H9 (cell line): ENCODE data around the gene CDH13. TPM values are rescaled to one million over a fixed set of nuclear protein-coding genes. Genes with fewer than 3 reads are reported as not detected.

Experiments
- DNase-seq: peaks from one replicate; pipeline ENCODE4 v3.0.0-alpha.2; 2017
- H2AFZ ChIP-seq: one replicate; pipeline ENCODE4 v1.6.1; 2013; ENCODE audit warnings: mild to moderate bottlenecking, low read length, control low read depth, moderate library complexity
- H2AK5ac ChIP-seq: 2 replicates; pipeline ENCODE4 v1.6.1; 2013; ENCODE audit warnings: low read length, control low read depth, mixed read lengths; ENCODE audit not compliant: insufficient read length
- H2BK120ac ChIP-seq: one replicate; pipeline ENCODE4 v1.6.1; 2013; ENCODE audit warnings: low read depth, mild to moderate bottlenecking, low read length, control low read depth, inconsistent platforms; ENCODE audit not compliant: poor library complexity, severe bottlenecking
- H2BK12ac ChIP-seq: 2 replicates; pipeline ENCODE4 v1.6.1; 2013; ENCODE audit warnings: low read length, control low read depth, mixed read lengths, low read depth; ENCODE audit not compliant: insufficient read length
- H2BK15ac ChIP-seq: 2 replicates; pipeline ENCODE4 v1.6.1; 2013; ENCODE audit warnings: low read depth, low read length, control low read depth
- H2BK20ac ChIP-seq: one replicate; pipeline ENCODE4 v1.6.1; 2013; ENCODE audit warnings: low read depth, mild to moderate bottlenecking, low read length, control low read depth, inconsistent platforms; ENCODE audit not compliant: poor library complexity, severe bottlenecking
- H2BK5ac ChIP-seq: 2 replicates; pipeline ENCODE4 v1.6.1; 2013; ENCODE audit warnings: low read length, control low read depth, mixed read lengths; ENCODE audit not compliant: insufficient read length
- H3K14ac ChIP-seq: 2 replicates; pipeline ENCODE4 v1.6.1; 2013; ENCODE audit warnings: low read length, control low read depth; ENCODE audit not compliant: insufficient read depth
- H3K18ac ChIP-seq: 2 replicates; pipeline ENCODE4 v1.6.1; 2013; ENCODE audit warnings: low read depth, mild to moderate bottlenecking, mixed read lengths, low read length, control low read depth; ENCODE audit not compliant: insufficient read length
- H3K23ac ChIP-seq: 2 replicates; pipeline ENCODE4 v1.6.1; 2013; ENCODE audit warnings: low read length, control low read depth, mixed read lengths, low read depth; ENCODE audit not compliant: insufficient read length
- H3K23me2 ChIP-seq: 2 replicates; pipeline ENCODE4 v1.6.1; 2013; ENCODE audit warnings: low read depth, mild to moderate bottlenecking, mixed read lengths, low read length, control low read depth; ENCODE audit not compliant: insufficient read length, poor library complexity, severe bottlenecking
- H3K27ac ChIP-seq: 2 replicates; pipeline ENCODE4 v1.5.1; 2013; ENCODE audit warnings: low read length, control low read depth, mixed read lengths, low read depth; ENCODE audit not compliant: insufficient read length
- H3K27me3 ChIP-seq: 2 replicates; pipeline ENCODE4 v1.6.1; 2013; ENCODE audit warnings: low read length, control low read depth, inconsistent platforms; ENCODE audit not compliant: insufficient read depth
- H3K4ac ChIP-seq: 2 replicates; pipeline ENCODE4 v1.6.1; 2013; ENCODE audit warnings: low read depth, mild to moderate bottlenecking, control low read depth, inconsistent platforms, low read length, moderate library complexity
- H3K4me1 ChIP-seq: 2 replicates; pipeline ENCODE4 v1.6.1; 2013; ENCODE audit warnings: low read length, control low read depth, inconsistent platforms; ENCODE audit not compliant: insufficient read depth
- H3K4me2 ChIP-seq: 2 replicates; pipeline ENCODE4 v1.6.1; 2013; ENCODE audit warnings: low read length, control low read depth, mixed read lengths; ENCODE audit not compliant: insufficient read length, insufficient read depth
- H3K56ac ChIP-seq: 2 replicates; pipeline ENCODE4 v1.6.1; 2013; ENCODE audit warnings: low read depth, mild to moderate bottlenecking, mixed read lengths, low read length, control low read depth; ENCODE audit not compliant: insufficient read length
- H3K79me1 ChIP-seq: 2 replicates; pipeline ENCODE4 v1.6.1; 2013; ENCODE audit warnings: low read depth, mild to moderate bottlenecking, moderate library complexity, low read length, control low read depth, inconsistent platforms; ENCODE audit not compliant: insufficient read depth, poor library complexity, severe bottlenecking
- H3K79me2 ChIP-seq: 2 replicates; pipeline ENCODE4 v1.6.1; 2013; ENCODE audit warnings: low read length, control low read depth, inconsistent platforms; ENCODE audit not compliant: insufficient read depth
- H3K9ac ChIP-seq: 2 replicates; pipeline ENCODE4 v1.6.1; 2013; ENCODE audit warnings: low read length, control low read depth, mixed read lengths; ENCODE audit not compliant: insufficient read length; ENCODE audit errors: extremely low read depth
- H3K9me3 ChIP-seq: one replicate; pipeline ENCODE4 v1.6.1; 2013; ENCODE audit warnings: low read depth, low read length, inconsistent platforms; ENCODE audit not compliant: control insufficient read depth
- H3T11ph ChIP-seq: one replicate; pipeline ENCODE4 v1.6.1; 2013; ENCODE audit warnings: mild to moderate bottlenecking, low read length, control low read depth, inconsistent platforms
- H4K20me1 ChIP-seq: one replicate; pipeline ENCODE4 v1.6.1; 2013; ENCODE audit not compliant: control insufficient read depth, insufficient read length, insufficient read depth
- H4K5ac ChIP-seq: 2 replicates; pipeline ENCODE4 v1.6.1; 2013; ENCODE audit warnings: low read depth, mild to moderate bottlenecking, mixed read lengths, low read length, control low read depth; ENCODE audit not compliant: insufficient read length
- H4K8ac ChIP-seq: replicated peaks from 2 replicates; pipeline ENCODE4 v1.6.1; 2013; ENCODE audit warnings: low read length, control low read depth, mixed read lengths, low read depth; ENCODE audit not compliant: insufficient read length
- H4K91ac ChIP-seq: 2 replicates; pipeline ENCODE4 v1.6.1; 2013; ENCODE audit warnings: low read depth, mild to moderate bottlenecking, moderate library complexity, mixed read lengths, low read length, control low read depth; ENCODE audit not compliant: insufficient read length
- H3K27ac Mint-ChIP-seq, 3 experiments: 2 replicates in 2 of 3; 3 replicates in 1 of 3; pipeline ENCODE4 v1.8.0; 2020 to 2021; ENCODE audit warnings: mixed read lengths in 3 of 3, mild to moderate bottlenecking in 1 of 3, moderate library complexity in 1 of 3
- H3K27me3 Mint-ChIP-seq: 2 replicates; pipeline ENCODE4 v1.8.0; 2021; ENCODE audit warnings: low read depth, mild to moderate bottlenecking, moderate library complexity, mixed read lengths
- H3K36me3 Mint-ChIP-seq, 3 experiments: 2 replicates in 2 of 3; 3 replicates in 1 of 3; pipeline ENCODE4 v1.8.0; 2020 to 2021; ENCODE audit warnings: low read depth in 3 of 3, mixed read lengths in 3 of 3; ENCODE audit not compliant: insufficient read depth in 1 of 3
- H3K4me1 Mint-ChIP-seq, 2 experiments: 2 replicates each; pipeline ENCODE4 v1.8.0; 2020; ENCODE audit warnings: mixed read lengths in 2 of 2
- H3K4me3 Mint-ChIP-seq, 2 experiments: 2 replicates in 1 of 2; 3 replicates in 1 of 2; pipeline ENCODE4 v1.8.0; 2020 to 2021; ENCODE audit warnings: mild to moderate bottlenecking in 2 of 2, mixed read lengths in 2 of 2, moderate library complexity in 1 of 2
- H3K9me3 Mint-ChIP-seq, 2 experiments: 2 replicates in 1 of 2; 3 replicates in 1 of 2; pipeline ENCODE4 v1.8.0; 2020; ENCODE audit warnings: mild to moderate bottlenecking in 2 of 2, mixed read lengths in 2 of 2, moderate library complexity in 1 of 2
- CTCF ChIP-seq: fragments of 200-600 bp; sonication (generic); conservative IDR thresholded peaks from 3 replicates; pipeline ENCODE4 v1.8.0; 2021; ENCODE audit warnings: antibody characterized with exemption, mild to moderate bottlenecking
- WGBS: extraction: QIAGEN DNeasy Blood & Tissue Kit; methylation state at CpG from one replicate; pipeline ENCODE4 v1.1.7; 2013; ENCODE audit warnings: missing lambda C conversion rate, low lambda C conversion rate, mixed read lengths; ENCODE audit not compliant: insufficient read length; ENCODE audit errors: extremely low coverage; 5-methylcytosine and 5-hydroxymethylcytosine counted together
- total RNA-seq: library from RNA; stranded (reverse); gene quantifications from 2 replicates; pipeline ENCODE4 v1.2.1, GENCODE V29; 2021

Gene CDH13
- total RNA-seq, 1 experiment from 2014 or later = 1.5 TPM

- no peak overlapping the region for H3K4me2 ChIP-seq
- Mint-ChIP-seq H3K4me3 (no peak overlapping the region), H3K27ac (no peak overlapping the region), H3K36me3 (no peaks in the 10 kb centered on the region), H3K4me1 (0 out of 4 replicates have a peak, but pooled peaks cover 0 to 2% of the 10 kb centered on the region in 2 experiments), H3K27me3 (no peaks in the 10 kb centered on the region; the same call in 1 of the 2 replicates), H3K9me3 (no peaks in the 10 kb centered on the region)
- no peak overlapping the region for H4K8ac ChIP-seq
- no peak overlapping the region for H2BK5ac ChIP-seq
- no CpG with 5 or more reads among the region's 9 CpGs for WGBS
- no peaks in the 10 kb centered on the region for H4K20me1 ChIP-seq
- H3K14ac ChIP-seq = no peak overlapping the region
- H3K23me2 ChIP-seq = no peaks in the 10 kb centered on the region
- no peak overlapping the region for H3K27ac ChIP-seq
- H3K27me3 ChIP-seq = no peaks in the 10 kb centered on the region
- H3T11ph ChIP-seq = no peak overlapping the region
- H3K23ac ChIP-seq = no peak overlapping the region
- no peak overlapping the region for H2AFZ ChIP-seq
- no peak overlapping the region for H3K4ac ChIP-seq
- H2BK12ac ChIP-seq = no peak overlapping the region
- no peak for TF ChIP-seq CTCF
- no peak for DNase-seq
- H2BK15ac ChIP-seq = no peak overlapping the region
- no peaks in the 10 kb centered on the region for H3K9me3 ChIP-seq
- H4K5ac ChIP-seq = no peak overlapping the region
- no peak overlapping the region for H2AK5ac ChIP-seq
- no peak overlapping the region for H3K18ac ChIP-seq
- no peak overlapping the region for H2BK120ac ChIP-seq
- no peaks in the 10 kb centered on the region for H3K79me1 ChIP-seq
- no peak overlapping the region for H4K91ac ChIP-seq
- H3K9ac ChIP-seq = no peak overlapping the region
- H3K79me2 ChIP-seq = no peaks in the 10 kb centered on the region
- no peak overlapping the region for H3K56ac ChIP-seq
- H3K4me1 ChIP-seq = no peaks in the 10 kb centered on the region; the same call in 1 of the 2 replicates
- H2BK20ac ChIP-seq = no peak overlapping the region
Observed at GRCh38 chr16:82995286-82995923, 368.6 kb downstream of the CDH13 start.
